ENCODE data around the gene NLRP1.
A peak's percentile ranks its signal among the peaks of the same experiment; 100 is the strongest.

NLRP1 gene

GRCh38 chr17:5584383-5585286 is at the start of gene NLRP1:
Gene NLRP1 (minus strand): TSS chr17:5584509. CDS start chr17:5583957, 552 bp downstream.
- DNase-seq (ENCODE audit: low read depth in 2 of 2), result peak; percentile 89 to 92

- no peak for DNase-seq (ENCODE audit: low read depth in 2 of 2)
Measured at GRCh38 chr17:5631958-5632590, 47.8 kb upstream of the NLRP1 start.

DNA sequence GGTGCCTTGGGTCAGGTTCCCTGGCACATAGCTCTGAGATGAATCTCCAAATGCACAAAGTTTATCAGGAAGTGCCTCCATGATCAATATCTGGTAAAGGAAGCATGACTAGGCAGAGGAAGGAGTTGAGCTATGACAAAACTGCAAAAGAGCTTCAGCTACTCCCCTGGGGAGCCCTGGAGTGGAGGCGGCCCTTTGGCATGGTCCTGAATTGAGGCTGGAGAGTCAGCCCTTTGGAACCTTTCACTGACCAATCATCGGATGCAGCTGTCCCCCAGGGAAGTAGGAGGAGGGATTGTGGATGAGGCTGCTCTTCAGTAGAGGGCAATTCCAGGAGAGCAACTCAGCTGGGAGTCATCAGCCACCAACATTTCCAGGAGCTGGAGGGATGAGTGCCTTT is 46.1 kb upstream of the NLRP1 start:
- no peak for DNase-seq (ENCODE audit: low read depth in 2 of 2)

GRCh38 chr17:5629128-5629527 is 44.8 kb upstream of the NLRP1 start:
- no peak for DNase-seq (ENCODE audit: low read depth in 2 of 2)

DNA sequence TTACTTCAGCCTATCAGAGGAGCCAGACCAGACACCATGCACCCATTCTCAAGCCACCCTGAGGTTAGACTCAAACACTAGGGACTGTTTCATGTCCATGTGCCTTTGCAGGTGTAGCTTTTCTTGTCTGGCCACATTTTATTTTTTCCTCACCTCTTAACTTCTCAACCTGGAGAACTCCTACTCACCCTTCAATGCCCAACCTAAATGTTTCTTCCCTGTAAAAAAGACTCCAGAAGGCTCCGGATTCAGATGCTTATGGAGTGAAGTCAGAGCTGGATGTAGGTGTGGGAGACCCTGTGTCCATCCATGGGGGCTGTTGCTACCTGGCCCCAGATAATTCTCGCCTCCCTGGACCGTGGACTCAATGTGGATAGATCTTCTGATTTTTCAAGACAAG is 44.0 kb upstream of the NLRP1 start:
- DNase-seq (ENCODE audit: low read depth in 2 of 2), result no peak

GRCh38 chr17:5624211-5624610 is 39.9 kb upstream of the NLRP1 start:
- no peak for DNase-seq (ENCODE audit: low read depth in 2 of 2)

GRCh38 chr17:5621729-5622128 is 37.4 kb upstream of the NLRP1 start:
- DNase-seq (ENCODE audit: low read depth in 2 of 2), result no peak

- no peak for DNase-seq (ENCODE audit: low read depth in 2 of 2)
Measured at GRCh38 chr17:5621026-5621425, 36.7 kb upstream of the NLRP1 start.

GRCh38 chr17:5619088-5619740 is 34.9 kb upstream of the NLRP1 start:
- DNase-seq (ENCODE audit: low read depth in 2 of 2), result no peak

- DNase-seq (ENCODE audit: low read depth in 2 of 2), result no peak
Measured at GRCh38 chr17:5618476-5618875, 34.2 kb upstream of the NLRP1 start.

GRCh38 chr17:5615476-5615875 is 31.2 kb upstream of the NLRP1 start:
- DNase-seq (ENCODE audit: low read depth in 2 of 2), result no peak

DNA sequence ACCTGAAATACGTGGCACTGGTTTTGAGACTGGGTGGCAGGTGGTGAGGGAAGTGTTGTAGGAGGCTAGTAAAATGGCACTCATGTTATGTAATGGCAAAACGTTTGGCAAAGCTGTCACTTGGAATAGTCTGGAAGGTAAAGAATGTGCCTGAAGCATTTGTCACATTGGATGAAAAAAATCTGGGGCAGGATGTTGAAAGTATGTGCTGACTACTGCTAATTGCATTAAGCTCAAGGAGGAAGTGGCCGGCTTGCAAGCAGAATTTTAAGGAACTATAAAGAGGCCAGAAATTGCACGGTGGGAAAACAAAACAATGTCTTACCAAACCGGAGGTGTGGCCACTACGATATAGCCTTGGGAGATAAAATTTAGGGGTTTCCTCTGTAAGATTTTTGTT is 26.6 kb upstream of the NLRP1 start:
- no peak for DNase-seq (ENCODE audit: low read depth in 2 of 2)

DNA sequence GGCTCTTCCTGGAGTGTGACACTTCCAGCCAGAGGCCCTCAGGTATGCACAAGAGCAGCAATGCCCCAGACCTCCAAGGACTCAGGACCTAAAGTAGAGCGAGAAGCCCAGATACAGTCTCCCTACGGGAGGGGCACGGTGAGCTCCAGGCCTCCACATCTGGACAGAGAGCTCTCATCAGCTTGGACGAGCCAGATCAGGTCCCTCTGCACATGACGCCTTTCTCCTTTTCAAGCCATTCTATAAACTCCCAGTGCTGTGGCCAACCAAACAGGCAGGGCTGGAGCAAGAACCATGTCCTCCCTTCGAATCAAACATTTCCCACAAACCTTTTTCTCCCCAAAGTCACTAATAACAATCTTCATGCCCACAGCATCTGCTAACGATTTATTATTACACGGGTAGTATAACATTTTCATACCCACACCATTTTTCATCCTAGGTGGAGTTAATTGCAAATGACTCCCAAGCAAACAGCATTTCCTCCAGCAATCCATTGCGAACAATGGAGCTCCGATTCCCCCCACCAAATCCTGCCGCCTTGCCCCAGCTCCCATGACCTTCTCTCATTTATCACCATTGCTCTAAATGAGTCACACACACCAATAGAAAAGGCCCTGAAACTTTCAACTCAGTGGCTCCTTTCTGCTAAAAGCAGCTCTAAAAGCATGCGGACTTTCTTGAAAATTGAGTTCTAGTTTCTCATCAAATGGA is 24.2 kb upstream of the NLRP1 start:
- DNase-seq (ENCODE audit: low read depth in 2 of 2), result no peak

GRCh38 chr17:5607946-5608345 is 23.6 kb upstream of the NLRP1 start:
- DNase-seq (ENCODE audit: low read depth in 2 of 2), result no peak

DNA sequence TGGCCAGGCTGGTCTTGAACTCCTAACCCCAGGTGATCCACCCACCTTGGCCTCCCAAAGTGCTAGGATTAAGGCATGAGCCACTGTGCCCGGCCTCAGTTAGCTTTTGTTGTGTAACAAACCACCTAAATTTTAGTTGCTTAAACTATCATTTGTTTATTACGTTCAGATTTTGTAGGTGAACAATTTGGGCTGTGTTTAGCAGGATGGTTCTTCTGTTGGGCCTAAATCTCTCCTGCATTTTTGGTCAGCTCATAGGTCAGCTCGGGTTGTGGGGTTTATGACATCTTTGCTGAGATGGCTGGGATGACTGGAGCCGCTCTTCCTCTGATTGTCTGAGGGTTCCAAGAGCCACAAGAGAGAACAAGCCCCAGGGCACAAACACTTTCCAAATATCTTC is 21.1 kb upstream of the NLRP1 start:
- no peak for DNase-seq (ENCODE audit: low read depth in 2 of 2)

DNA sequence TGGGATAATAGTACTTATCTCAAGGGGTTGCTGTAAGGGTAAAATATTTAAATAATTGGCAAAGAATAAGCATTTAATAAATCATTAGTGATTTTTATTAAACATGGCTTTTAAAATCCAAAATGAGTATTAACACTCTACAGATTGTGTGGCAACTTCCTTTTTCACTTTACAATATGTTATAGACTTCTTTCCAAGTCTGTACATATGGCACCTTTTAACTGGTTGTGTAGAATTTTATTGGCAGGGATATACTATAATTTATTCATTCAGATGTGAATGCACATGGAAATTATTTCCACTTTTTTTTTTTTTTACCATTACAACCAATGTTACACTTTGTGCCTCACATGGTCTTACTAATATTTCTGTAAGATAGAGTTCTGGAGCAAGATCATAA is 15.7 kb upstream of the NLRP1 start:
- DNase-seq (ENCODE audit: low read depth in 2 of 2), result no peak

GRCh38 chr17:5598457-5598856 is 14.1 kb upstream of the NLRP1 start:
- no peak for DNase-seq (ENCODE audit: low read depth in 2 of 2)

DNA sequence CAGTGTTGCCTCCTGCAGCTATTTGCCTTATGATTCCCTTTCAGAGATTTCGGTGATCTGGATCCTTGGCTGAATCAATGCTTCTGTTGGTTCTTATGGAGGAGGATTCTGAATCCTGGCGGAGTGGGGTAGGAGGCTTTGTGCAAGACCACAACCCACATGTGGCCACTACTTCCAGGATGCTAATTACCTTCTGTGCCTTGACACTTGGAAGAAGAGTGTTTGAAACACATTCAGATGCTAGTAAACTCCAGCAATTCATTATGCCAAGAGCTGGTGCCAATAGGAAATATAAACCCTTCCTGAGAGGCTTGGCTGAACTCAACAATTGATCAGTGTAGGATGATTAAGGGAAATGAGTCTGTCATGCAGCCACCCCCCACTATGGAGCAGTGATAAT is 12.1 kb upstream of the NLRP1 start:
- DNase-seq (ENCODE audit: low read depth in 2 of 2), result no peak

DNA sequence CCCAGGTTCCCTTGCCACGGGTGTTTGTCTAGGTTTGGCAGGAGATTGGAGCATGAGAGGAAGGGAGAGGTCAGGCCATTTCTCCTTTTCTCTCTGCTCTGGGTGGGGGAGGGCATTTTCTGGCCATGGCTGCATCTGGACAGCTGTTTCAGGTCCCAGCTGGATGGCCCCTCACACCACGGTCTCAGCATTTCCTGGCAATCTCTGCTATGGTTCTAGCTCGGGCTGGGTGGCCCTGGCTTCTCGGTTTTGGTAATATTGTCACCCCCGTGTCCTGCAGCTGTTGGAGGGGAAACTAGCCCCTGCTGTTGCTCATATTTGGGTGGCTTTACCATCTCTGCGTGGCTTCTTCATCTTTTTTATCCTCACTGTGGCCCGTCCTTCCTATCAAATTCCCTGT is 11.5 kb upstream of the NLRP1 start:
- no peak for DNase-seq (ENCODE audit: low read depth in 2 of 2)

- no peak for DNase-seq (ENCODE audit: low read depth in 2 of 2)
Measured at GRCh38 chr17:5592382-5592781, 8.1 kb upstream of the NLRP1 start.

GRCh38 chr17:5591966-5592365 is 7.7 kb upstream of the NLRP1 start:
- DNase-seq (ENCODE audit: low read depth in 2 of 2), result no peak

GRCh38 chr17:5588584-5588983 is 4.3 kb upstream of the NLRP1 start:
- DNase-seq (ENCODE audit: low read depth in 2 of 2), result no peak

Measured in stimulated activated CD8-positive, alpha-beta memory T cell treated with anti-CD3 and anti-CD28 coated beads, Interleukin-7, amount 100 ng/mL, for 4 hours (primary cell).